ENCODE data around the gene SEC22B.
A peak's percentile ranks its signal among the peaks of the same experiment; 100 is the strongest.
"Not testable (repeated sequence)": the region's sequence is repeated elsewhere in the genome, so short reads cannot be mapped to it uniquely, and the experiment has no call there.

Gene SEC22B

DNA sequence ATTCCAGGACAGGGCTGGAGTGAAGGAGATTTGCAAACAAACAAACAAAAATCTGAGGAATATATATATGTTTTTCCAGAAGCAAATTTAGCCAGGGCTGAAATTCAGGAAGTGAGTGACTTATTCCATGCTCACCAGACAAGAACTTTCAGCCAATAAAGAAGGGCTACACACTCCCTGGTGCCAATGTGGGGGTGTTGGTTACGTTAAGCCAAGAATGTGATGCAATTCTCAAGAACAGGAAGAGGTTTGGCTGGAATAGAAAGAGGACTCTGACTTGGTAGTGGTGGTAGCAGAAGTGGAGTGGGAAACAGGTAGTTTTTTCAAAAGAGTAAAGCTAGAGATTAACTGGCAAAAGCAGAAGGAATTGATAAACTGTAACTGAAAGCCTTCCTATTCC, 31.7 kb downstream of the SEC22B start:
- not testable (repeated sequence) for DNase-seq

DNA sequence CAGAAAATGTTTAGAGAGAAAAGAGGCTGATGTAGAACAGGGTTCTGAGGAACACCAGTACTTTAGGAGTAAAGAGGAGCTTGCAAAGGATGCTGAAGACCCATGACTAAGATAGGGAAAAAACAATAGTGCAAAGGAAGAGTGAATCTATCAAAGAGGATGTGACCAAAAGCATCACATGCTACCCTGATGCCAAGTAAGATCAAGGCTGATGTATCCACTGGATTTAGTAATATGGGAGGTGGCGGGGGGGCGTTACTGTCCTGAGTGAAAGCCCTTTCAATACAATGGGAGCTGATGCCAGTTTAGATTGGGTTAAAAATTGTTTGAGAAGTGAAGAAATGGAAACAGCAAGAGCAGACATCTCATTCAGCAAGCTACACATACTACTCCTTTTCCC, 32.2 kb downstream of the SEC22B start:
- not testable (repeated sequence) for DNase-seq

DNA sequence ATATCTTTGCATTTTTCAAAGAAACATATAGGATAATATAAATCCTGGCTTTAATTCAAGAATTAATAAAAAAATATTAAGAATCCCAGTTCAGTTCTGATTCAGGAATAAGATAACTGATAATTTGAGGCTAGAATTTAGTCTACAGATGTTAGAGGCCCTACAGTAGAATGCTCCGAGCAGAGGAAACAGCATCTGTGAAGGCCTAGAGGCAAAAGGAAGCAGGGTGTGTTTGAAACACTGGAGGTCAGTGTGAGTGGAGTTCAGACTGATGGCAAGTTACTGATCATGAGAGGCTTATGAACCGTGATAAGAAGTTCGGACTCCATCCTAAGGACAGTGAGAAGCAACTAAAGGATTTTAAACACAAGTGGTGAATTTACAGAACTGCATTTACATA, 33.0 kb downstream of the SEC22B start:
- not testable (repeated sequence) for DNase-seq

DNA sequence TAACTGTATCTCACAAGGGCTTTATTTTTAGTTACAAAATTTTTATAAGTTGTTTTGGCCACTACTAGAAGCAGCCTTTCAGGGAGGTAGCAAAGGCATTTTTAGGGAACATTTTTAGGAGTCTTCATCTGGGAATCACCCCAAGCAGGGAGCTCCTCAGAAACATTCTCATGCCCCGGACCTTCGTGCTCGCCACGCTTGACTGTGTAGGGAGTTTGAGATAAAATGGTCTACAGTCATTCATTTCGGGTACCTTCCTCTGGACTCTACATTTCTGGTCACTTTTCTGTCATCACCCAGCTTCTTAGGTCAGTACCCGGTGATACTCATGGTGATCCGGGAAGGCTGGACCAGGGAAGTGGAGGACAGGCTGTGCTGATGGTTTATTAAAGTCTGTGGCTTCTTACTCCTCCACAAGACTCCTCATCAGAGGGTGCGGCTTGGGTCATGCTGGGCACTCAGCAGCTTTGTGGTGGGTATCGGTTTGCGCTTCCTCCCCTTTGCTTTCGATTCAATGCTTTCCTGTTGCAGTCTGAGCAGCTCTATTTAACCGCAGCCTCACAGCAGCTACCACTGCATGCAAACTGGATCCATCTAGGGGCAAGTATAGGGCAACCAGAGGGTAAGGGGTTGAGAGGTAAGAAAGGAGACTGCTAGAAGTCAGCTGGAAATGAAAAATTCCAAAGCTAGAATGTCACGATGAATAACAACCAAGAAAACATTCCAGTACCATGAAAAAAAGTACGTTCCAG, 33.6 kb downstream of the SEC22B start:
- peak in 2 of 4 experiments; percentile 15 to 17 for DNase-seq

DNA sequence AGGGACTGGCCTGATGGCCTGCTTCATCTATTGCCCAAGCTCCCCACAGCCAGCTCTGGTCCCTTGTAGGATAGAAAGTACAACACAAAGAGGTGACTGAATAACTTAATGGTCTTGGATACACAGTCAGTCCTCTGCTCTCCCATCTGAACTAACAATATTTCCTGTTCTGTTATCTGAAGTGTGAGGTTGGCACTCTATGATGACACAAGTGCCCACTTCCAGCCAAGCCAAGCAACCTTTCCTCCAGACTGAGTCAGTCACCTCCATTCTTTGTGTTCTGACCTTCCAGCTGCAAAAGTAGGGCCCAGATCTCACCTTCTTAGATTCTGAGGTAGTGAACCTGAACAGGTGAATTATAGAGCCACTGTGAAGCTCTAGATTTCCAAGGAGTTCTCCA, 34.5 kb downstream of the SEC22B start:
- DNase-seq, result not testable (repeated sequence)

DNA sequence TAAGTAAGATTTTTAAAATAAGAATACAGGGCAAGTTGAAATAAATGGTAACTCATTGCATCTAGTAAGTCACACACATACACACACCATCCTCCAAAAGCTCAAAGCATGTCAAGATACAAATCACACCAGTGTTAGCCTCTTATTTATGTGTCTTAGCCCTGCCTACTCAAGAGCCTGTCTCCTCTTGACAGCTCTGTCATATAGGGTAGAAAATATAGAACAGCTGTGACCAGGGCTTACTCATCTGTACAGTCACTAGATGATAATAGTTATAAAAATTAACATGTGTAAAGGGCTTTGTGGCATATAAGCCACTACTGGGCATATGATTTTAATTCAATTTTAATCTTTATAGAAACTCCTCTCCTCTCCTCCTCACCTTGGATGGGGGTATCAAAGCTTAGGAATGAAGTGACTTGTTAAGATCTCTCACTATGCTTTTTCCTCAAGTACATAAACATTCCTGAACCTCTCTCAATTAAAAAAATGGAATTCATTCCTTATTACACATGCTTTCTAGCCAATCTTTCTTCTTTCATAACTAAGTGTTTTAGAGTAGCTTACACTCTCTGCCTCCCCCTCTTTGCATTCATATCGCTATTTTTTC, 35.6 kb downstream of the SEC22B start:
- not testable (repeated sequence) for DNase-seq

DNA sequence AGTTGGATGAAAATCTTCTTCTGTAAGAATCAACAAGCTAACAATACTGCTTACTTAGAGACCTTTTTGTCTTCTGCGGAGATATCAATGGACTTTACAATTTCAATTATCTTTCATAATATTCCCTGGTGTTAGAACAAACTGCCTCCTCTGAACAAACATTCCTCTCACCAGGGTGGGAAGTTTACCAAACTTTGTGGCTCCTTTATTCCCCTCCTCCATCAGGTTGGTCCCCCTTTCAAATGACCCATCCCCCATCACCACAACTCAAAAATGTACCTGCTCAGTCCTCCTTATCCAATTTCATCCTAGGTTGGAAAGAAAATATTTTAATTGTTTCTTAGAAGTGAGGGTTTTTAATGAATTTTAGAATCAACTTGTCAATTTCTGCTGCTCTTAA, 40.2 kb downstream of the SEC22B start:
- DNase-seq, result not testable (repeated sequence)

DNA sequence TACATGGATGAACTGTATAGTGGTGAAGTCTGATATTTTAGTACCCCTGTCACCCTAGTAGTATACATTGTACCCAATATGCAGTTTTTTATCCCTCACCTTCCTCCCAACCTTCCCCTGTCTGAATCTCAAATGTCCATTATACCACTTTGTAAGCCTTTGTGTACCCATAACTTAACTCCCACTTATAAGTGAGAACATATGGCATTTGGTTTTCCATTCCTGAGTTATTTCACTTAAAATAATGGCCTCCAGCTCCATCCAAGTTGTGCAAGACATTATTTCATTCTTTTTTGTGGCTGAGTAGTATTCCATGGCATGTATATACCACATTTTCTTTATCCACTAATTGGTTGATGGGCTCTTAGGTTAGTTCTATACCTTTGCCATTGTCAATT, 42.4 kb downstream of the SEC22B start:
- not testable (repeated sequence) for DNase-seq

DNA sequence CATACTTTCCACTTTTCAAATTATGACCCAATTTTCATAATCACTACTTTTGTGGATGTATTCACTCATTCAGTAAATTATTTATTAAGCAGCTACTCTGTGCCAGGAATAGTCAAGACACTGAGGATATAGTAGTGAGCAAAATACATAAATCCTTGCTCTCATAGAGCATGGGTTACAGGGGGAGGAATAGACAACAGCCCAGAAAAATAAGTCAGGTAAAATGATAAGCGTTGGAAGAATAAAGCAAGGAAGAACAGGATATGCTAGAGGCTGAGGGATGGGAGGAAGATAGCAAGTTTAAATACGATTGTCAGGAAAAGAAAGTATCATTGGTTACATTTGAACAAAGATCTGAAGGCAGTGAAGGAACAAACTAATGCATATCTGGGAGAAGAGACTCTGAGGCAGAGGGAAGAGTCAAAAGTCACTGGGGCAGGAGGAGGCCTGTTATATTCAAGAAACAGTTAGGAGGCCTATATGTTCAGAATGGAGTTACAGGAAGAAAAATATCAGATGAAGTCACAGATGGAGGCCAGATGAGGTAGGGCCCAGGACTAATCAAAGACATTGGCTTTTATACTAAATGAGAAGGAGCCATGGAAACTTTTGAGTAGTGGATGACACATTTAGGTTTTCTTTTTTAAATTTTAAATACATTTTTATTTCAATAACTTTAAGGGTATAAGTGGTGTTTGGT, 42.9 kb downstream of the SEC22B start:
- DNase-seq, result no peak

DNA sequence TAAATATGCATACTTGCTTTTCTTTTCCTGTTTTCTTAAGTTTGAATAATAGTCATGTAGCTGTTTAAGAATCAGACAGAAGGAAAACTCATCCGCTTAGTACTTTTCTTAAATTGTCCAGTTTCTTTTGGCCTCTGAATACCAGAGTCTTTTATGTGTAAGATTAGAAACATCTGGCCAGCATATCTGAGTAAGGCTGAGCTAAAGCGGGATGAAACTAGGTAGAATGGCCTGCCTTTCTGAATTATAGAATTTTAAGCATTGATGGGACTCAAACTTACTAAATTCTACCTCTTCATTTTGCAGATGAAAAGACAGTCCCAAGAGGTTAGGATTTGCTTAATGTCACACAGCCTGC, 43.9 kb downstream of the SEC22B start:
- DNase-seq, result not testable (repeated sequence)

DNA sequence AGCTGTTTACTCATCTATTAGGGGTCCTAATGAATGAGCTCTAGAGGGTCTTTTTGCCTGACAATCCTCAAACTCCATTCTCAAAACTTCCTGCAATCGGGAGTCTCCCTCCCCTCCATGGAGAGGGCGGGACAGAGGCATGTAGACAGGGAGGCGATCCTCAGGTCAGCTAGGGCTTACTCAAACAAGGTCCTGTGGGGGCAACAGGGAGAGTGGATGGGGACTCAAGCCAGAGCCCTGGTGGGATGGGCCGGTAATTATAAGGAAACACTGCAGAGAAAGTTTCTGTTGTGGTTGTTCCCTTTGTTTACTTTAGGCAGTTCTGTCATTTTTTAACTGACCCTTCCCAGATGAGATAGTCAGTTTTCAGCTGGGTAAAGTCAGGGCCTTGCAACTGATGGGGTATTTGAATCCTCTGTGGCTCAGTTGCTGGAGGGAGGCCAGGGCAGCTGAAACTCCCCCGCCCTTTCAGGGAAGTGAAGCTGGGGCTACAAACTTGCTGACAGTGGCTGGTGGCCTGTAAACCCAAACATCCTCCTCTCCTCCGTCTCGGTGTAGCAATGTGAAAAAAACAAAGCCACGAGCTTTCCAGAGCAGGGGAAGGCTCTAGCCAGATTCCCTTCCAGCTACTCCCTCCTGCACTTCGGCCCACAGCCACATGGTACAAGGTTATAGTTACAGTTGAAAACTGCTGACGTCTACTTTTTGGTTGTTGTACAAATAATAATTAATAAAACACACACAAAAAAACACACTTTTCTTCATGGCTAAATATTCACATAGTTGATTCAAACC, 44.5 kb downstream of the SEC22B start:
- not testable (repeated sequence) for DNase-seq

DNA sequence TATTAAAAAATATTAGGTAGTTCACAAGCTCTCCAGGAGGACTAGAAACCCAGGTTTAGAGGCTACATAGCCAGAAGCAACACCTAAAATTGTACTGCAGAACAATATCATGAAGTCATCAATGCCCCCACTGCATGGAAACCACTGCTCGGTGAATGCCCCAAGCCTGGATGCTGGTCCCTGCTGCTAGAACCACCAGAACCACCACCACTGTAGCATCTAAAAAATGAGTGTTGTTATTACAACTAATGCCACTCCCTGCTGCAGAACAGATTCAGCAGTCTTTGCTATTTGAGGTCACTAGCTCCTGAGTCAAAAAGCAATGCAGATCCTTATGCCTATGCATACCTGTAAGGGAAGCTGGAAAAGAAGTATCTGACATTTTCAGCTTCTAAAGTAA, 48.4 kb downstream of the SEC22B start:
- not testable (repeated sequence) for DNase-seq

DNA sequence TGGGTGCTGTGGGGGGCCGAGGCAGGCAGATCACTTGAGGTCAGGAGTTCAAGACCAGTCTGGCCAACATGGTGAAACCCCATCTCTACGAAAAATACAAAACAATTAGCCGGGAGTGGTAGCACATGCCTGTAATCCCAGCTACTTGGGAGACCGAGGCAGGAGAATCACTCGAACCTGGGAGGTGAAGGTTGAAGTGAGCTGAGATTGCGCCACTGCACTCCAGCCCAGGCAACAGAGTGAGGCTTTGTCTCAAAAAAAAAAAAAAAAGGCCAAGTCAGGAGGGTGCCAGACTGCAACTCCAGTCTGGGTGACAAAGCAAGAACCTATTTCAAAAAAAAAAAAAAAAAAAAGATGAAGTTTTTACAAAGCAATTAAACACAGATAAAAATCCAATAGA, 50.1 kb downstream of the SEC22B start:
- DNase-seq, result not testable (repeated sequence)

DNA sequence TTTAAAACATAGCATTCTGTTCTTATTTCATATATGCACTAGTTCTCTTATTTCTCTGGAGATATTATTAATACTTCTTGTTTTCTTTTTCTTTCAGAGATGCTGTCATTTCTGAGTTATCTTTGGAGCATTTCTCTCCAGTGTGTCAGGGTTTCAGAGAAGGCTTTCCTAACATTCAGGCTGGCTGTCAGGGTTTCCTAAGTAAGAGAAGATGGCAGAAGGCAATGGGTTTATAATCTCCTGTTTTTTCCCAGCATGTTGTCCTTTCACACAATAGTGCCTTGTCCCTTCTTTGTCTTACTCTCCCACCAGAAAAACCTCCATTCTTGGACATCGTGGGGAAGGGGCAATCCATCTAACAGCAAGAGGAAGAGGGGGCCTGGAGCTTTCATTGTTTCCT, 51.7 kb downstream of the SEC22B start:
- not testable (repeated sequence) for DNase-seq

DNA sequence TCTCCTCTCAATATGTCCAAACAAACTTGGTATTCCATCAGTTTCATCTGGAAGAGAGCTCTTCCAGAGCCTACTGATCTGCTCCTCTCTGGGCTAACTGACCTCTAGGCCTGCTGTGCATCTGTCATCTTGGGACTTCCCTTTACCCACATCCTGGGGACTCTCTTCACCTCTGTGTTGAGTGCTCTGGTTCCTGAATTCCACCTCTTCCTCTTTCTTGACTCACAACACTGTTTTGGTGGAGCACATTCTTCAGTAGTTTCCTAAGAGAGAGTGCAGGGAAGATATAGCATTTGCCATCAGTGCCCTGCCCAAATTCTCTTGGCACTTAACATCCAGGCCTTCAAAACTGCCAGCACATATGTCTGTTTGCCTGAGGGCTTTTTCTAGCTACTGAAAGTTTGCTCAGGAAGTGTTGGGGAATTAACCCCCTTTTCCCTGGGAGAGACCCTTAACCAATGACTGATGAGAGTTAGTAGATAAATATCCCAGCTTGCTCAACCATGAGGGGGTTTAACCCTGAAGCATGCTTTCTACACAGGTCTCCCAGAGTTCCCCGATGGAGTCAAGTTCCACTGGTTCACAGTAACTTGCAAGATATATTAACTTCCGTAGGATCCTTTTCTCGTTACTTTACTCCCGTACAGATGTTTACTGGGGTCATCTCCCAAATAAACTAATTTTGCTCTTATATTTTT, 52.4 kb downstream of the SEC22B start:
- DNase-seq, result not testable (repeated sequence)

DNA sequence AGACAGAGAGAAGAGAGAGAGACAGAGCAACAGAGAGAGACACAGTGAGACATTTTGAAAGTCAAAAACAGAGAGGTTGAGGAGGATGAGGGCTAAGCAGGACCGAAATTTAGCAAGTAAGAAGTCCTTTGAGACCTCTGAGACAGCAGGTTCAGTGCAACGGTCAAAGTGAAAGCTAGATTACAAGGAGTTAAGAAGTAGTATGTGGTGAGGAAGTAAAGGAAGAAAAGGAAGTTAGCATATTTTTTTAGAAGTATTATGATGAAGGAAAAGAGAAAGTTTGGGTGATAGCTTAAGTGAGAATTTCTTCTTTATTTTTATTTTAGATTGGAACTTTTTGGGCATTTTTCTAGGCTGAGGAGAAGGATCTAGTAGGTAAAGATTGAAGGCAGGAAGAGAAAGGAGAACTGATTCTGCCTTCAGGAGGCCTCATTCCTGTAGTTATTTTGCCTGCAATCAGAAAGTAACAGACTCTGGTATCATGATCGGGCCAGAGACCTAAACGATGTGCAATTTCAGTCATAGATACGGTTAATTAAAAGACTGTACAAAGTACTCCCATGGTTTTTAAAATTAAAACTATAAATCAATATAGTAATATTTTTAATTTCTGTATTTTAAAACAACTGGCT, 53.9 kb downstream of the SEC22B start:
- DNase-seq, result not testable (repeated sequence)

DNA sequence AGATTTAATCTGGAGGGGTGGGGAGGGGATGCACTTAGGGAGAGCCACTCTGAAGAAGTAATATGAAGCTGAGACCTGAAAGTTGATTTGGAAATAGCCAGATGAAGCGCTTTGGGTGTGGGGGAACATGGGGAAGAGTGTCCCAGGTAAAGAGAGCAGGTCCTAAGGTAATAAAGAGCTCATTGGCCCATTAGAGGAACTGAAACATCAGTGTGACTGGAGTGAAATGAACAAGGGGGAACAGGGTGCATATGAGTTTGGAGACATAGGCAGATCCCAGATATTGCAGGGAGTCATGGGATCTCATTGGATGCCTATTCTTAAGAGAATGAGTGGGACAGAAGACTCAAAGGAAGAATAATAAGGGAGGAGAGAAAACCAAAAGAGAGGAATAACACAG, 54.5 kb downstream of the SEC22B start:
- DNase-seq, result not testable (repeated sequence)

DNA sequence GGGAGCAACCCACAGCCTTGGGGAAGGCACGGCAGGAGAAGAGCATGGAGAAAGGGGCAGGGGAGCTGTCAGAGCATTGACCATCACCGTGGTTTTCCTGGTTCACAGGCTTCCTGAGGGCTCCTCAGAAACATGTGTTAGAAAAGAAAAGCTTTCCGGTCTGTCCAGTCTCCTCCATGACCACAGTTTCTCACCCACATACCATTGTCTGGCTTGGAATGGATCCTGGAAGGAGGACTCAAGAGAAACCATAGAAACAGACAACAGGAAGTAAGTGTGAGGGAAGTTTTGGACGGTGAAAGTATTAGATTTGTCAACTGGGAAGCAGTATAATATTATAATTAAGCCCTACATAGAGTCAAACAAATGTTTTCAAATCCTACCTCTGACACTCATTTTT, 55.8 kb downstream of the SEC22B start:
- not testable (repeated sequence) for DNase-seq

DNA sequence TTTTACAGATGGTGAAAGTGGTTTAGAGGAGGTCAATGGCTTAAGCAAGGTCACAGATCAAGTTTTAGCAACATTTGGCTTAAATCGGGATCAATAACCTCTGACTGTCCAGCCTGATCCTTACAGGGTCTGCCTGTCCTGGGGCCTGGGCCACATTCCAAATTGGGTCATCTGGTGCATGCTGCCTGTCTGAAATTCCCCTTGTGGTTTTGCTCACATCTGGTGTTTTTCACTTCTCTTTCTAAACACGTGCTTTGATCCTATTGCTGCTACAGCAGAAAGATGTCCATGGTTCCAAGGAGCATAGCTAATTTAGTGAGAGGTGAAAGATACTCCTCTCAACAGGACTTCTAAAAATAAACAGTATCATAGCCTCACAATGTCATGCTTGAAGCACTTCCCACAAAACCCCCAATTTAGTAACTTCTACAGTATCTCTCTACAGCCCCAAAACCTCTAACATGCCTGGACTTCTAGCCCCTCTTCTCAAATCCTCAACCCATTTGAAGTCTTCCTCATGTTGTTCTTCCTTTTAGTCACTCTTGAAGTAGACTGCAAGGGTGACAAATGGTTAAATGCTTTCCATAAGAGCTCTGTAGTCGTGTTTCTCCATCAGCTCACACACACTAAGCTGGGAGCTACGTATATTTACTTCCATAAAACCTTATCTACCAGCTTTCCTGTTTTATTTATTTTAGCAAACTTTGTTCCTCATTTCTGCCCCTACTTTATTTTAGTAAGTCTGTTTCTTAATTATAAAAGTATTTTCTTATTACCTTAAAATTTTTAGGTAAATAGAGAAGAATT, 58.7 kb downstream of the SEC22B start:
- DNase-seq, result not testable (repeated sequence)

DNA sequence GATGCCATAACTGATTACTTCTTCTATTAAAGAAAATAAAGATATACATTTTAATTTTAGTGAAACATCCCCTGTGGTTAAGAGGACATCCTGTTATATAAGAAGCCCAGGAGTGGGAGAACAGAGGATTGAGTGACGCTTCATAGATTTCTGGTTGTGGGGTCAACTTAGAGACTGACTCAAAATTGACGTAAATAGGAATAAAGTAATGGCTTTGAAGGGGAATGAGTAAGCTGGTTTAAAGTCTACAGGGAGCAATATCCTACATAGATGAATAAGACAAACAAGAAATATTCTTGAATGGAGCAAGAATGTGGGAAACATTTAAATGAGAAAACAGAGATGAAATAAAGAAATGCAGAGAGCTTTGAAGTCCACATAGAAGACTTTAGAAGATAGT, 60.2 kb downstream of the SEC22B start:
- DNase-seq, result not testable (repeated sequence)

DNA sequence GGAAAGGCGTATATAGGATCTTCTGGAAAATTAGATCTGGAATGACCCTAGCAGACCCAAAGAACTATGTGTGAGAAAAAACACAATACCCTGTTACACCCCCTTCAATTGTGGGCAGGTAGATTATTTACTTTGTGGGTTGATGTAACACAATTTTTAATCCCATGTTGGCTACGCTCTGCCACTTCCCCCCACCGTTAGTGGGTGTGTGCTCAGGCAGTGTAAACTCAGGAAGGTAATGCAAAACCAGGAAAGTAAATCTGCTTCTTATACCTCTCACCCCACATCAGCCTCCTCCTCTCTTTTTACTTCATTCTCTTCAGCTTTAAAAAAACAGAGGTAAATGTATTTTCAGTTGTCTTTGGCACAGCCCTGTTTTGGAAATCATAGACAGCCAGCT, 63.2 kb downstream of the SEC22B start:
- not testable (repeated sequence) for DNase-seq
